SK-N-SH (cell line): ENCODE data around the gene ATG16L1.

Experiments
- CTCF ChIP-seq: fragments of 200-600 bp; sonication (generic); IDR thresholded peaks from 2 replicates; pipeline ENCODE4 v1.6.1; 2017; ENCODE audit warnings: antibody characterized with exemption, mild to moderate bottlenecking, moderate library complexity
- EP300 ChIP-seq, 2 experiments: IDR thresholded peaks; 2 replicates each; pipeline versions ENCODE4 v1.4.0 to v1.6.1; 2012; ENCODE audit warnings: borderline replicate concordance in 1 of 2, low read depth in 1 of 2, low read length in 1 of 2
- FOXJ3 ChIP-seq: sonication (generic); formaldehyde crosslinking; IDR thresholded peaks from 2 replicates; pipeline ENCODE4 v1.5.1; 2020; ENCODE audit warnings: mild to moderate bottlenecking, missing genetic modification reagents
- JUND ChIP-seq: IDR thresholded peaks from 2 replicates; pipeline ENCODE4 v1.4.0; 2012
- POLR2AphosphoS5 ChIP-seq: IDR thresholded peaks from 2 replicates; pipeline ENCODE4 v1.6.1; 2012; ENCODE audit warnings: low read depth, low read length
- YY1 ChIP-seq: IDR thresholded peaks from 2 replicates; pipeline ENCODE4 v1.4.0; 2012; ENCODE audit warnings: low read depth, mild to moderate bottlenecking

GRCh38 chr2:233336541-233336940 is 85.1 kb downstream of the ATG16L1 start:
- TF ChIP-seq FOXJ3 (no peak), EP300 (IDR thresholded peaks at IDR 0.05; ENCODE audit: borderline replicate concordance in 1 of 2, low read depth in 1 of 2, low read length in 1 of 2) (no peak), POLR2AphosphoS5 (no peak), CTCF (no peak), JUND (no peak), YY1 (no peak)
